Left hindlimb (tissue), 1 donor: ENCODE measurements around the gene FCSK.
A peak's percentile ranks its signal among the peaks of the same experiment; 100 is the strongest.
"Not testable (repeated sequence)": the region's sequence is repeated elsewhere in the genome, so short reads cannot be mapped to it uniquely, and the experiment has no call there.

Source experiments
- DNase-seq: peaks from one replicate; pipeline ENCODE4 v3.0.0-alpha.2; 2018

The FCSK gene

GRCh38 chr16:70432723-70433457, 21.5 kb upstream of the FCSK start:
- DNase-seq = no peak

- DNase-seq = peak; percentile 68
These were observed 20.8 kb upstream of the FCSK start for GRCh38 chr16:70433458-70434103.

GRCh38 chr16:70434484-70435260, 19.7 kb upstream of the FCSK start:
- DNase-seq = no peak

GRCh38 chr16:70437017-70437581, 17.3 kb upstream of the FCSK start:
- DNase-seq = peak; percentile 78

- DNase-seq = peak; percentile 50
These were observed 16.5 kb upstream of the FCSK start for GRCh38 chr16:70437582-70438557.

- DNase-seq = peak; percentile 63
These were observed 15.8 kb upstream of the FCSK start for GRCh38 chr16:70438585-70438968.

- DNase-seq = peak; percentile 99
These were observed 15.2 kb upstream of the FCSK start, which contains the start of gene ST3GAL2 for GRCh38 chr16:70438969-70439862. ST3GAL2 (minus strand) TSS chr16:70439100; CDS start chr16:70398530, 40,570 bp downstream.

GRCh38 chr16:70440009-70440692, 14.2 kb upstream of the FCSK start:
- DNase-seq = no peak

- DNase-seq = no peak
These were observed 12.9 kb upstream of the FCSK start for GRCh38 chr16:70441406-70441990.

- DNase-seq = no peak
These were observed 12.1 kb upstream of the FCSK start for GRCh38 chr16:70442344-70442743.

GRCh38 chr16:70444249-70445063, 9.9 kb upstream of the FCSK start:
- DNase-seq = no peak

GRCh38 chr16:70448075-70448474, 6.3 kb upstream of the FCSK start:
- no peak for DNase-seq

GRCh38 chr16:70450142-70451003, 4.0 kb upstream of the FCSK start:
- not testable (repeated sequence) for DNase-seq

GRCh38 chr16:70451004-70451340, 3.4 kb upstream of the FCSK start:
- not testable (repeated sequence) for DNase-seq

- no peak for DNase-seq
These were observed 1.1 kb upstream of the FCSK start for GRCh38 chr16:70453117-70453891.

GRCh38 chr16:70453892-70454221, 538 bp upstream of the FCSK start:
- DNase-seq = peak; percentile 53

GRCh38 chr16:70455910-70456309, 1.5 kb downstream of the FCSK start:
- no peak for DNase-seq
